Heart right ventricle (tissue), 16 donors: ENCODE data around the gene ETS1. TPM values are rescaled to one million over a fixed set of nuclear protein-coding genes. Genes with fewer than 3 reads are reported as not detected.

Experiments used
- ATAC-seq, 8 donors: fragments of 200-7000 bp; cut with Tn5 transposase; one replicate each; pipeline ENCODE4 v1.9.1; 2020; ENCODE audit warnings: mild to moderate bottlenecking in 8 of 8, moderate library complexity in 8 of 8, moderate number of reproducible peaks in 1 of 8
- DNase-seq, 2 donors: peaks; one replicate each; pipeline ENCODE4 v3.0.0-alpha.2; 2020
- H3K27ac ChIP-seq, 10 donors: fragments of 200-600 bp; sonication (generic) in 2 of 10; one replicate each; pipeline versions ENCODE4 v1.5.0 to v1.8.0; 2020 to 2022; ENCODE audit warnings: mild to moderate bottlenecking in 3 of 10
- H3K27me3 ChIP-seq, 7 donors: fragments of 200-600 bp; one replicate each; pipeline ENCODE4 v1.8.0; 2021 to 2022; ENCODE audit warnings: mild to moderate bottlenecking in 2 of 7
- H3K36me3 ChIP-seq, 9 donors: fragments of 200-600 bp; sonication (generic) in 1 of 9; one replicate each; pipeline versions ENCODE4 v1.5.0 to v1.8.0; 2020 to 2022; ENCODE audit warnings: mild to moderate bottlenecking in 2 of 9
- H3K4me1 ChIP-seq, 9 donors: fragments of 200-600 bp; sonication (generic) in 1 of 9; one replicate each; pipeline versions ENCODE4 v1.5.0 to v1.8.0; 2020 to 2022; ENCODE audit warnings: mild to moderate bottlenecking in 4 of 9
- H3K4me3 ChIP-seq, 10 donors: fragments of 200-600 bp; sonication (generic) in 2 of 10; one replicate each; pipeline versions ENCODE4 v1.5.0 to v1.8.0; 2020 to 2022; ENCODE audit warnings: mild to moderate bottlenecking in 7 of 10, moderate library complexity in 2 of 10
- H3K9me3 ChIP-seq, 11 donors: fragments of 200-600 bp in 10 of 11; sonication (generic) in 2 of 11; one replicate each; pipeline versions ENCODE4 v1.5.0 to v1.8.0; 2013 to 2022; ENCODE audit warnings: mild to moderate bottlenecking in 2 of 11, control low read depth in 1 of 11, moderate library complexity in 1 of 11
- WGBS, 2 donors: extraction: QIAGEN DNeasy Blood & Tissue Kit; methylation state at CpG; one replicate each; pipeline ENCODE4 v1.1.7; 2013; ENCODE audit warnings: inconsistent platforms in 1 of 2; 5-methylcytosine and 5-hydroxymethylcytosine counted together
- intact Hi-C, 10 donors: fragments of 100-400 bp; cut with DNase I; formaldehyde crosslinking; loops; one replicate each; pipeline versions ENCODE4 v1.11.1 to v1.14.2; 2022
- polyA plus RNA-seq, 2 donors: library from polyadenylated mRNA; stranded (reverse); fragments of 200-250 nt; gene quantifications; one replicate each; pipeline ENCODE4 v1.2.3, GENCODE V29; 2013
- total RNA-seq, 10 donors: library from RNA; stranded (reverse); fragmentation: NEBNext Ultra II Directional in 3 of 10; extraction: Animal tissue kit (Norgen Biotek cat#: 25700) in 3 of 10; gene quantifications; one replicate each; pipeline versions ENCODE4 v1.2.1 to v1.2.4, GENCODE V29; 2021 to 2023
- TF ChIP-seq, protein P1 (sequence below), 9 donors: fragments of 200-600 bp; sonication (generic) in 2 of 9; IDR thresholded peaks; one replicate each; pipeline versions ENCODE4 v1.5.0 to v1.8.0; 2021 to 2022; ENCODE audit warnings: antibody characterized with exemption in 9 of 9, mild to moderate bottlenecking in 5 of 9, moderate library complexity in 1 of 9
- donor health status: Arrhythmogenic right ventricular cardiomyopathy.
- donor health status: ischemic (EF 13 %, LVEDD 7.1; RV severe dilation, severe dysfunction).
- donor health status: healthy with polysubstance abuse.
- donor health status: DM: no; HTN: yes; CAD: no.
- donor health status: DM: no; HTN: no; CAD: no.
- donor health status: ischemic (EF 25% LVEDD 6.9; RV normal size, moderate dysfunction).
- donor health status: ischemic (EF 25% LVEDD 5.7; RV mildly dilated, moderate dysfunction).
- donor health status: healthy.
- donor health status: DM: yes; HTN: yes; CAD: no.
- donor health status: Ischemic cardiomyopathy.
- donor health status: ischemic (EF 35%, LVEDD 5.7; RV mildly dilated, moderate dysfunction).
- donor health status: nonischemic (EF 11% LVEDD 7.7; RV severe dilation, severe dysfunction).
- donor health status: DM: yes; HTN: yes; CAD: no.
- donor health status: PGD.
- donor health status: ischemic (EF 29% LVEDD 5.4; RV normal size, mild dysfunction).
- donor health status: nonischemic (EF 23%, LVEDD 6.1; RV moderate dilation, normal function).

The ETS1 gene
- total and polyA plus RNA-seq, 12 donors = 21.3 to 93.4 (median 50.7) TPM

DNA sequence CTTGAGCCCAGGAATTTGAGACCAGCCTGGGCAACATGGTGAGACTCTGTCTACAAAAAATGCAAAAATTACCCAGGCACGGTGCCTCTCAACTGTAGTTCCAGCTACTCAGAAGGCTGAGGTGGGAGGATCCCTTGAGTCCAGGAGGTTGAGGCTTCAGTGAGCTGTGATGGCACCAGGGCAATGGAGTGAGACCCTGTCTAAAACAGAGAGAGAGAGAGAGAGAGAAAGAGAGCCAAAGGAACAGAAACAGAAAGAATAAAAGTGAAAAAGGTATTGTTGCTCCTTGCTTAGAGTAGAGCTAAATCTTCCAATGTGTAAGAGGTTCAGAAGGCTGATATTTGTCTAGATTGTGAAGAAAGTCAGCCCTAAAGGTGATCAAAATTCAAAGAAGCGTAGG lies 8.9 kb upstream of the ETS1 start:
- Histone ChIP-seq H3K9me3 (no peaks in the 10 kb centered on the region), H3K27ac (no peak overlapping the region), H3K4me3 (no peak overlapping the region), H3K36me3 (no peaks in the 10 kb centered on the region), H3K27me3 (no peaks in the 10 kb centered on the region), H3K4me1 (peaks cover 0 to 13% (median 0%) of the 10 kb centered on the region in 9 donors)
- intact Hi-C loops = no loop called here
- DNase-seq = no peak
- TF ChIP-seq, protein P1, sequence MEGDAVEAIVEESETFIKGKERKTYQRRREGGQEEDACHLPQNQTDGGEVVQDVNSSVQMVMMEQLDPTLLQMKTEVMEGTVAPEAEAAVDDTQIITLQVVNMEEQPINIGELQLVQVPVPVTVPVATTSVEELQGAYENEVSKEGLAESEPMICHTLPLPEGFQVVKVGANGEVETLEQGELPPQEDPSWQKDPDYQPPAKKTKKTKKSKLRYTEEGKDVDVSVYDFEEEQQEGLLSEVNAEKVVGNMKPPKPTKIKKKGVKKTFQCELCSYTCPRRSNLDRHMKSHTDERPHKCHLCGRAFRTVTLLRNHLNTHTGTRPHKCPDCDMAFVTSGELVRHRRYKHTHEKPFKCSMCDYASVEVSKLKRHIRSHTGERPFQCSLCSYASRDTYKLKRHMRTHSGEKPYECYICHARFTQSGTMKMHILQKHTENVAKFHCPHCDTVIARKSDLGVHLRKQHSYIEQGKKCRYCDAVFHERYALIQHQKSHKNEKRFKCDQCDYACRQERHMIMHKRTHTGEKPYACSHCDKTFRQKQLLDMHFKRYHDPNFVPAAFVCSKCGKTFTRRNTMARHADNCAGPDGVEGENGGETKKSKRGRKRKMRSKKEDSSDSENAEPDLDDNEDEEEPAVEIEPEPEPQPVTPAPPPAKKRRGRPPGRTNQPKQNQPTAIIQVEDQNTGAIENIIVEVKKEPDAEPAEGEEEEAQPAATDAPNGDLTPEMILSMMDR (IDR thresholded peaks at IDR 0.05) = no peak
- 91 to 93% methylated on average over 2 of the region's 2 CpGs for WGBS, 2 donors
- ATAC-seq = no peak

DNA sequence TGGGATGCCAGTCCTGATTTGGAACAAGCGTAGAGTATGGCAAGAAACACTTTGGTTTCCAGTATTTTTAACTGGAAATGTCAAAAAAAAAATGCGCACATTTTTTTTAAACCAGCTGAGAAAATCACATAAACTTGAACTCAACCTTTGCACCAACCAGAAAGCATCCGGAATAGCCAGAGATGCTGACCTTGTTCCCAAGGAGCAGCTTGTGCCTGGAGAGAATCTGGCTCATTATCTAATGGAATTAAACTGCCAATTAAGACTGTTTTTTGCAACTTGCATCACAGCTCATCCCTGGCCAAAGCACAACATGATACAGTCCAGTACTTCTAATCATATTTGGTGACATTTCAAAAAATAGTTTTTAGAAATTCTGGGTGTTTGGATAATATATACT lies 8.4 kb upstream of the ETS1 start:
- H3K36me3 ChIP-seq = no peaks in the 10 kb centered on the region
- TF ChIP-seq, protein P1 (IDR thresholded peaks at IDR 0.05) = no peak
- no peak overlapping the region for H3K27ac ChIP-seq
- WGBS, 2 donors = 78 to 82% methylated on average over 3 of the region's 3 CpGs
- H3K27me3 ChIP-seq = no peaks in the 10 kb centered on the region
- no peak overlapping the region for H3K4me3 ChIP-seq
- no peak for DNase-seq
- H3K9me3 ChIP-seq = no peaks in the 10 kb centered on the region
- intact Hi-C loops = no loop called here
- no peak for ATAC-seq
- peaks cover 0 to 13% (median 0%) of the 10 kb centered on the region in 9 donors for H3K4me1 ChIP-seq

DNA sequence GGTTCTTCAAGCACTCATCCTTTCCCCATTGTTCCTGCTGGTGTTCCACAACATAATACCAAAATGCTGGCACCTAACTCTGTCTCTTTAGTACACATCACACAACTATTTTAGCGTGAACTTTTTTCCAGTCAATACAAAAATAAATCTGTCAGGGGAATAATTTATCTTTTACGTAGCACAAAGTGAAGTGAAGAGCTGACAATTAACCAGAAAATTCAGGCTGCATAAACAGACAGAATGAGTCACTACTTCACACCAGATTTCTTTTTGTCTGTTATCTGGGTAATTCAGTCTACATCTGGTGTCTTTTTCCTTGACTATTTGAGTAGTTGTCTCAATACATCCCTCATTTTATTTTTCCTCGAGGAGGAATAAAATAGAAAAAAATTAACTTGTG lies 7.9 kb upstream of the ETS1 start:
- H3K27ac ChIP-seq = no peak overlapping the region
- H3K36me3 ChIP-seq = no peaks in the 10 kb centered on the region
- H3K27me3 ChIP-seq = no peaks in the 10 kb centered on the region
- TF ChIP-seq, protein P1 (IDR thresholded peaks at IDR 0.05) = no peak
- no peak overlapping the region for H3K4me3 ChIP-seq
- intact Hi-C loops = no loop called here
- no peak for DNase-seq
- ATAC-seq = peak in 4 of 8 donors; percentile 15 to 45 (median 34)
- H3K9me3 ChIP-seq = no peaks in the 10 kb centered on the region
- peaks cover 0 to 13% (median 0%) of the 10 kb centered on the region in 9 donors for H3K4me1 ChIP-seq
- WGBS, 2 donors = 56 to 58% methylated on average over 3 of the region's 3 CpGs

DNA sequence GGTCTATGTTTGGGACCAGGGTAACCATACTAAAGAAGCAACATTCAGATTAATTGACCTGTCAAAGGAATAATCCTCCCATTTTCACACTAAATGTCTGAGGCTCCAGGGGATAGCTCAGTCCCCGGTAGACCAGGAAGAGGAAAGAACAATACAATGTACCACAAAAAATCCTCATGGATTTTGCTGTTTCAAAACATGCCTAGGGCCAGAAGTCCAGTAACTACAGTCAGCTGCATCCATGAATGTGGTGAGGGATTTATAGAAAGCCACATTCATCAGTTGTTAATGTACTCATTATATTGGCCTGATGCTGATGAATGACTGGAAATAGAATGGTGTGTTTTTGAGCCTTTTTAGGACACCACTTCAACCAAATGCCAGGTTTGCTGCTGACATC lies 6.9 kb upstream of the ETS1 start:
- peaks cover 0 to 13% (median 0%) of the 10 kb centered on the region in 9 donors for H3K4me1 ChIP-seq
- DNase-seq (no peak), ATAC-seq (no peak)
- TF ChIP-seq, protein P1 (IDR thresholded peaks at IDR 0.05) = no peak
- no peaks in the 10 kb centered on the region for H3K9me3 ChIP-seq
- H3K4me3 ChIP-seq = no peak overlapping the region
- WGBS, 2 donors = 56 to 57% methylated on average over 1 of the region's 1 CpG
- no peak overlapping the region for H3K27ac ChIP-seq
- no peaks in the 10 kb centered on the region for H3K36me3 ChIP-seq
- intact Hi-C loops = no loop called here
- H3K27me3 ChIP-seq = no peaks in the 10 kb centered on the region
